ENCODE results near the gene ACTR6. TPM values are rescaled to one million over a fixed set of nuclear protein-coding genes. Genes with fewer than 3 reads are reported as not detected.

The ACTR6 gene
- total and polyA plus RNA-seq, 9 of the 15 experiments (the other 6 are each of a cell fraction or from before 2014, with no cell fraction given): 26.1 to 109 (median 70.9) TPM

GRCh38 chr12:100213016-100213891, 12.6 kb downstream of the ACTR6 start:
- in situ Hi-C loops (cut with MboI): no loop called here
- TF ChIP-seq ZNF561 (CRISPR knock-in tag; conservative IDR thresholded peaks at IDR 0.05) (no peak), TSHZ1 (CRISPR knock-in tag; IDR thresholded peaks at IDR 0.05) (no peak), MEIS2 (IDR thresholded peaks at IDR 0.05; ENCODE audit: partially characterized antibody) (peak; percentile 4)
- Histone ChIP-seq H3K27ac (ENCODE audit: extremely low read depth, low read depth, low read length) (no peak overlapping the region), H3K4me3 (no peak overlapping the region), H3K9me1 (ENCODE audit: control insufficient read depth, insufficient read depth, low read length) (no peaks in the 10 kb centered on the region), H3K79me2 (ENCODE audit: control insufficient read depth, insufficient read depth, low read length) (no peaks in the 10 kb centered on the region), H3K4me1 (replicated peaks in 1 of 2; ENCODE audit: control insufficient read depth in 2 of 2, insufficient read depth in 2 of 2, low read length in 2 of 2) (no peaks in the 10 kb centered on the region), H3K9me3 (replicated peaks; ENCODE audit: control insufficient read depth, insufficient read depth, low read depth, low read length) (no peaks in the 10 kb centered on the region), H3K36me3 (ENCODE audit: control insufficient read depth, insufficient read depth, low read length) (peaks cover 89% of the 10 kb centered on the region), H4K20me1 (replicated peaks; ENCODE audit: control insufficient read depth, insufficient read depth, low read length) (no peaks in the 10 kb centered on the region), H3K9ac (ENCODE audit: insufficient read depth in 1 of 2, low read depth in 2 of 2, low read length in 2 of 2) (no peak overlapping the region), H3K27me3 (ENCODE audit: control insufficient read depth in 2 of 2, insufficient read depth in 2 of 2, low read length in 2 of 2) (no peaks in the 10 kb centered on the region), H3K4me2 (ENCODE audit: insufficient read depth, low read length) (no peak overlapping the region), H2AFZ (ENCODE audit: low read depth, low read length) (no peak overlapping the region)
- POLR2A ChIA-PET: interaction anchor here (0.5 to 1.2 kb wide), 3 partner anchors 15 to 1773 kb away, joined by 3 to 4 read pairs (median 3); no protein-coding TSS in a partner anchor
- WGBS (ENCODE audit: insufficient coverage, low coverage, missing lambda C conversion rate): 90% methylated on average over 5 of the region's 5 CpGs
- FAIRE-seq (no peak), ATAC-seq (no peak), DNase-seq (ENCODE audit: extremely low read depth in 1 of 4, low spot score in 3 of 4) (no peak)
- BruUV-seq (replicated peaks): no TSS peak
- intact Hi-C loops (cut with micrococcal nuclease): no loop called here
- CTCF ChIA-PET (ENCODE audit: low intra/inter-chr PET ratio): no interaction called here

Data from K562 (cell line).